IMR-90 (cell line): ENCODE results near the gene APAF1. TPM values are rescaled to one million over a fixed set of nuclear protein-coding genes. Genes with fewer than 3 reads are reported as not detected.

Experiments used
- ATAC-seq: fragments of 200-7000 bp; cut with Tn5 transposase; 2 replicates; pipeline ENCODE4 v1.9.1; 2020; ENCODE audit warnings: low read depth, mild to moderate bottlenecking, moderate library complexity
- BruUV-seq: library from RNA; stranded (reverse); fragments of 400-500 nt; replicated peaks from 2 replicates; lab custom pipeline; 2021; lab: Mats Ljungman, UMichigan
- CTCF ChIA-PET: fragments of 300-600 bp; formaldehyde crosslinking; extraction: SDS; loops from one replicate; lab custom pipeline; 2021; ENCODE audit warnings: antibody characterized with exemption; lab: Yijun Ruan, JAX
- POLR2A ChIA-PET: fragments of 300-600 bp; sonication (Branson Sonifier 250); formaldehyde crosslinking; loops from one replicate; lab custom pipeline; 2022; ENCODE audit warnings: antibody characterized with exemption; ENCODE audit not compliant: unreplicated experiment; lab: Charles Lee
- DNase-seq: peaks from one replicate; pipeline ENCODE4 v3.0.0; 2013
- H2AFZ ChIP-seq: replicated peaks from 2 replicates; pipeline ENCODE3; 2013; ENCODE audit warnings: low read length, mild to moderate bottlenecking; ENCODE audit not compliant: poor library complexity
- H2AK5ac ChIP-seq: 2 replicates; pipeline ENCODE4 v1.6.1; 2013; ENCODE audit warnings: low read depth, low read length, inconsistent platforms
- H2AK9ac ChIP-seq: replicated peaks from 2 replicates; pipeline ENCODE3; 2013; ENCODE audit warnings: mild to moderate bottlenecking, low read depth, low read length, moderate library complexity; ENCODE audit not compliant: poor library complexity
- H2BK120ac ChIP-seq: 2 replicates; pipeline ENCODE4 v1.6.1; 2013; ENCODE audit warnings: low read depth, low read length, inconsistent platforms
- H2BK15ac ChIP-seq: 3 replicates; pipeline ENCODE4 v1.6.1; 2013; ENCODE audit warnings: low read depth, low read length, inconsistent platforms
- H2BK20ac ChIP-seq: 2 replicates; pipeline ENCODE4 v1.6.1; 2013; ENCODE audit warnings: low read depth, mild to moderate bottlenecking, inconsistent platforms, low read length, moderate library complexity
- H2BK5ac ChIP-seq: 2 replicates; pipeline ENCODE4 v1.6.1; 2013; ENCODE audit warnings: mild to moderate bottlenecking, low read depth, low read length, inconsistent platforms; ENCODE audit not compliant: poor library complexity, severe bottlenecking
- H3K14ac ChIP-seq: replicated peaks from 2 replicates; pipeline ENCODE4 v1.6.1; 2013; ENCODE audit warnings: low read depth, low read length, inconsistent platforms
- H3K18ac ChIP-seq: 2 replicates; pipeline ENCODE4 v1.6.1; 2013; ENCODE audit warnings: low read depth, low read length, control low read depth
- H3K23ac ChIP-seq: 2 replicates; pipeline ENCODE4 v1.6.1; 2013; ENCODE audit warnings: low read depth, low read length, inconsistent platforms
- H3K27ac ChIP-seq: 2 replicates; pipeline ENCODE4 v1.5.1; 2013; ENCODE audit warnings: mild to moderate bottlenecking, control low read depth, low read length; ENCODE audit not compliant: insufficient read depth
- H3K27me3 ChIP-seq: 2 replicates; pipeline ENCODE4 v1.6.1; 2013; ENCODE audit warnings: low read length; ENCODE audit not compliant: control insufficient read depth, insufficient read depth
- H3K36me3 ChIP-seq: 2 replicates; pipeline ENCODE4 v1.6.1; 2013; ENCODE audit warnings: low read length, mixed read lengths; ENCODE audit not compliant: control insufficient read depth, insufficient read depth
- H3K4ac ChIP-seq: 2 replicates; pipeline ENCODE4 v1.6.1; 2013; ENCODE audit warnings: low read depth, low read length, inconsistent platforms
- H3K4me1 ChIP-seq: 2 replicates; pipeline ENCODE4 v1.6.1; 2013; ENCODE audit warnings: low read length, mixed read lengths; ENCODE audit not compliant: control insufficient read depth, insufficient read depth
- H3K4me2 ChIP-seq: 2 replicates; pipeline ENCODE4 v1.6.1; 2013; ENCODE audit warnings: low read depth, mild to moderate bottlenecking, control low read depth, low read length, moderate library complexity
- H3K4me3 ChIP-seq: 2 replicates; pipeline ENCODE4 v1.5.1; 2013; ENCODE audit warnings: low read depth, mild to moderate bottlenecking, control low read depth, low read length, moderate library complexity; ENCODE audit not compliant: insufficient read depth
- H3K56ac ChIP-seq: 2 replicates; pipeline ENCODE4 v1.6.1; 2013; ENCODE audit warnings: low read length, inconsistent platforms; ENCODE audit not compliant: insufficient read depth; ENCODE audit errors: extremely low read depth
- H3K79me1 ChIP-seq, 2 experiments: 2 replicates each; pipeline ENCODE4 v1.6.1; 2013; ENCODE audit warnings: low read length in 2 of 2, inconsistent platforms in 1 of 2, low read depth in 1 of 2
- H3K9ac ChIP-seq: 2 replicates; pipeline ENCODE4 v1.6.1; 2013; ENCODE audit warnings: low read depth, low read length, control low read depth
- H3K9me1 ChIP-seq: 2 replicates; pipeline ENCODE4 v1.6.1; 2013; ENCODE audit warnings: low read length, inconsistent platforms; ENCODE audit not compliant: insufficient read depth
- H3K9me3 ChIP-seq: 2 replicates; pipeline ENCODE4 v1.6.1; 2013; ENCODE audit warnings: low read length; ENCODE audit not compliant: control insufficient read depth, insufficient read depth
- H4K20me1 ChIP-seq: 2 replicates; pipeline ENCODE4 v1.6.1; 2013; ENCODE audit warnings: low read length, inconsistent platforms; ENCODE audit not compliant: insufficient read depth
- H4K5ac ChIP-seq: 2 replicates; pipeline ENCODE4 v1.6.1; 2013; ENCODE audit warnings: mild to moderate bottlenecking, low read depth, low read length, control low read depth
- H4K8ac ChIP-seq, 2 experiments: 2 replicates each; pipeline ENCODE4 v1.6.1; 2013; ENCODE audit warnings: low read depth in 2 of 2, low read length in 2 of 2, control low read depth in 1 of 2, inconsistent platforms in 1 of 2
- H4K91ac ChIP-seq: 2 replicates; pipeline ENCODE4 v1.6.1; 2013; ENCODE audit warnings: low read depth, low read length, inconsistent platforms; ENCODE audit not compliant: insufficient read depth
- CHD1 ChIP-seq: IDR thresholded peaks from 2 replicates; pipeline ENCODE4 v1.6.1; 2012; ENCODE audit warnings: low read depth, low read length, improper control_type of control experiment
- FOS ChIP-seq: fragments of 150-350 bp; IDR thresholded peaks from 2 replicates; pipeline ENCODE4 v1.6.1; 2016; ENCODE audit warnings: low read depth, low read length
- RAD21 ChIP-seq: IDR thresholded peaks from 2 replicates; pipeline ENCODE4 v1.6.1; 2012; ENCODE audit warnings: low read length, improper control_type of control experiment
- dilution Hi-C: fragments of 300-500 bp; cut with HindIII; formaldehyde crosslinking; loops from one replicate; pipeline ENCODE4 v1.14.3; 2018; ENCODE audit warnings: low sequenced_read_pairs; ENCODE audit not compliant: unreplicated experiment
- in situ Hi-C: fragments of 300-500 bp; cut with MboI; formaldehyde crosslinking; loops from 3 replicates; pipeline ENCODE4 v1.14.3; 2019; ENCODE audit warnings: low sequenced_read_pairs, inconsistent platforms, mixed read lengths
- intact Hi-C: fragments of 100-400 bp; cut with micrococcal nuclease; formaldehyde crosslinking; loops from 2 replicates; pipeline ENCODE4 v1.10.0; 2022
- polyA plus RNA-seq, 3 experiments: library from polyadenylated mRNA; depleted of rRNA; stranded (reverse); fragments of >200 nt; gene quantifications; 2 replicates each; pipeline ENCODE4 v1.2.3, GENCODE V29; 2012; ENCODE audit warnings: low replicate concordance in 1 of 3
- total RNA-seq: library from RNA; depleted of rRNA; stranded (reverse); fragments of >200 nt; gene quantifications from 2 replicates; pipeline ENCODE4 v1.2.3, GENCODE V29; 2012
- TF ChIP-seq, protein P1 (sequence below): fragments of 150-350 bp; IDR thresholded peaks from 2 replicates; pipeline ENCODE4 v1.6.1; 2016; ENCODE audit warnings: low read depth, mild to moderate bottlenecking, low read length, moderate library complexity, borderline replicate concordance
- TF ChIP-seq, protein P2 (sequence below): conservative IDR thresholded peaks from 2 replicates; pipeline ENCODE4 v1.5.1; 2012; ENCODE audit warnings: mild to moderate bottlenecking, low read depth, low read length, improper control_type of control experiment

The APAF1 gene
- total and polyA plus RNA-seq, 2 of the 4 experiments (the other 2 are of a cell fraction), result 10.9 to 32.8 TPM

DNA sequence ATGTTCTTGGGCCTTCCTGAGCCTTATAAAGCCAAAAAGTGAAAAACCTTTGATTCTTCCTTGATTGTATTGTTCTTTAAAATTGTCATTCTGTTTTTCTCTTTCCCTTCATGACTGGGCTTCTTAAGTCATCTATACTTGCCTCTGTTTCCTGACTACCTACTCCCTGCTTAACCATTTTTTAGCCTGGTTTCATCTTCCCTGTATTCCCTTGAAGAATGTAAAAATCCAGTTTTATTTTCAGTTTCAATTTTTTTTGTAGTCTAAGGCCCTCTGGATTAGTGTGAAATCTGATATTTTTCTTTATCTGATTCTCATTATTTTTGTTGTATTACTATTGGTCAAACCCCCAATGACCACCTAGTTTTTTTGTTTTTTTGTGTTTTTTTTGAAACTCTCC is 46.3 kb downstream of the APAF1 start:
- Histone ChIP-seq H2AK9ac (no peak overlapping the region), H4K5ac (no peak overlapping the region), H3K9me1 (no peaks in the 10 kb centered on the region), H3K79me1 (peaks cover 10 to 19% of the 10 kb centered on the region in 2 experiments; a peak in 3 of 4 replicates), H4K8ac (no peak overlapping the region), H2BK120ac (no peak overlapping the region), H3K27ac (no peak overlapping the region), H2BK15ac (no peak overlapping the region), H3K4me1 (peaks cover 2% of the 10 kb centered on the region; the same call in 1 of the 2 replicates), H3K14ac (no peak overlapping the region), H2BK20ac (no peak overlapping the region), H3K4me3 (no peak overlapping the region), H4K20me1 (no peaks in the 10 kb centered on the region), H3K23ac (no peak overlapping the region), H2BK5ac (no peak overlapping the region), H3K4me2 (no peak overlapping the region), H2AK5ac (no peak overlapping the region), H3K9ac (no peak overlapping the region), H3K18ac (no peak overlapping the region), H2AFZ (no peak overlapping the region), H3K56ac (no peak overlapping the region), H3K36me3 (peaks cover 11% of the 10 kb centered on the region), H3K9me3 (no peaks in the 10 kb centered on the region), H3K27me3 (no peaks in the 10 kb centered on the region), H3K4ac (no peak overlapping the region), H4K91ac (no peak overlapping the region)
- intact Hi-C loops (no loop called here), dilution Hi-C loops (no loop called here), in situ Hi-C loops (no loop called here)
- TF ChIP-seq, protein P1, sequence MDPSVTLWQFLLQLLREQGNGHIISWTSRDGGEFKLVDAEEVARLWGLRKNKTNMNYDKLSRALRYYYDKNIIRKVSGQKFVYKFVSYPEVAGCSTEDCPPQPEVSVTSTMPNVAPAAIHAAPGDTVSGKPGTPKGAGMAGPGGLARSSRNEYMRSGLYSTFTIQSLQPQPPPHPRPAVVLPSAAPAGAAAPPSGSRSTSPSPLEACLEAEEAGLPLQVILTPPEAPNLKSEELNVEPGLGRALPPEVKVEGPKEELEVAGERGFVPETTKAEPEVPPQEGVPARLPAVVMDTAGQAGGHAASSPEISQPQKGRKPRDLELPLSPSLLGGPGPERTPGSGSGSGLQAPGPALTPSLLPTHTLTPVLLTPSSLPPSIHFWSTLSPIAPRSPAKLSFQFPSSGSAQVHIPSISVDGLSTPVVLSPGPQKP, result no peak
- TF ChIP-seq, protein P2, sequence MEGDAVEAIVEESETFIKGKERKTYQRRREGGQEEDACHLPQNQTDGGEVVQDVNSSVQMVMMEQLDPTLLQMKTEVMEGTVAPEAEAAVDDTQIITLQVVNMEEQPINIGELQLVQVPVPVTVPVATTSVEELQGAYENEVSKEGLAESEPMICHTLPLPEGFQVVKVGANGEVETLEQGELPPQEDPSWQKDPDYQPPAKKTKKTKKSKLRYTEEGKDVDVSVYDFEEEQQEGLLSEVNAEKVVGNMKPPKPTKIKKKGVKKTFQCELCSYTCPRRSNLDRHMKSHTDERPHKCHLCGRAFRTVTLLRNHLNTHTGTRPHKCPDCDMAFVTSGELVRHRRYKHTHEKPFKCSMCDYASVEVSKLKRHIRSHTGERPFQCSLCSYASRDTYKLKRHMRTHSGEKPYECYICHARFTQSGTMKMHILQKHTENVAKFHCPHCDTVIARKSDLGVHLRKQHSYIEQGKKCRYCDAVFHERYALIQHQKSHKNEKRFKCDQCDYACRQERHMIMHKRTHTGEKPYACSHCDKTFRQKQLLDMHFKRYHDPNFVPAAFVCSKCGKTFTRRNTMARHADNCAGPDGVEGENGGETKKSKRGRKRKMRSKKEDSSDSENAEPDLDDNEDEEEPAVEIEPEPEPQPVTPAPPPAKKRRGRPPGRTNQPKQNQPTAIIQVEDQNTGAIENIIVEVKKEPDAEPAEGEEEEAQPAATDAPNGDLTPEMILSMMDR, result no peak
- TF ChIP-seq FOS, result no peak
- TF ChIP-seq RAD21, result no peak
- TF ChIP-seq CHD1, result no peak
- ATAC-seq (no peak), DNase-seq (no peak)
- ChIA-PET CTCF (no interaction called here), POLR2A (no interaction called here)
- no TSS peak for BruUV-seq
